ENCODE results near the gene COLEC11.
"Not testable (repeated sequence)": the region's sequence is repeated elsewhere in the genome, so short reads cannot be mapped to it uniquely, and the experiment has no call there.

The COLEC11 gene

DNA sequence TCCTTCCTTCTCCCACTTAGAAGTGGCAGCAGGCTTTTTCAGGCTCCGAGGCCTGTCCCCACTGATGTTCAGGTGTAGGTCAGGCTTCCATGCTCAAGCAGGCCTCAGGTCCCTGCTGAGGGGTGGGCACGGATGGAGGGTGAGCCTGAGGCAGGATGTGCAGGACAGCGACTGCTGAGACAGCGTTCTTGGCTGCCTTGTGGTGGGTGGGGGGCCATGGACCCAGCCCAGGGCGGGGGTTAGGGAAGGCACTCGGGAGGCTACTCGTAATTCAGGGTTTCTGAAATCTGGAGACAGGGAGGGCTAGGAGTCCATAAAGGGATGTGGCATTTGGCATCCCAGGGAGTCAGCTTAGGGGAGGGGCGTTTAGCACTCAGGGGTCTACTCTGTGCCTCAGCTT lies 30.3 kb downstream of the COLEC11 start:
- DNase-seq (ENCODE audit: low spot score), result no peak

DNA sequence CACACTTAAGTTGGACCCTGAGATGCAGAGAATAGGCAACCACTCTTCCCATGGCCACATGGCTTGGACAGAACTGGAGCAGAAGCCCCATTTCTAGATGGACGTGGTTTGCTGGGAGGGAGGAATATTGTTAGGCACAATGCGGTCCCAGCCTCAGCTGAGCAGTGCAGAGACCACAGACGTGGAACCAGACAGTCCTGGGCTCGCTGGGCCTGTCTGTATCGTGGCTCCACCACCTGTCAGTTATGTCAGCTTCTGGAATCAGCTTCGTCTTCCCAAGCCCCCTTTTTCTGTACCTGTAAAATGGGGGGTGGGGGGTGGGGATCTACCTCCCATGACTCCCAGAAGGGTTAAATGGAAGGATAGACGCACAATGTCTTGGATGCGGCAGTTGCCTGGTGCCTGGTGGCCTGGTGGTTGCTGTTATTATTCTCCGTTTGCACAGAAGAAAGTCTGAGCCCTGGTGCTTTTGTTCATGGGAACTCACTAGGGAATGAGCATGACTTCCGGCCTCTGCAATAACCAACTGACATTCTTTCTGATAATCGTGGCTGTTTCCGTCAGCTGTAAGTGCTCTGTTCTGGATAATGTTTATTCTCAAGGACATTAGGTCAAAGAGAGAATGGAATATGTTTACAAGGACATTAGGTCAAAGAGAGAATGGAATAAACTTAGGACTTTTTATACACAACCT lies 31.4 kb downstream of the COLEC11 start:
- no peak for DNase-seq (ENCODE audit: low spot score)

DNA sequence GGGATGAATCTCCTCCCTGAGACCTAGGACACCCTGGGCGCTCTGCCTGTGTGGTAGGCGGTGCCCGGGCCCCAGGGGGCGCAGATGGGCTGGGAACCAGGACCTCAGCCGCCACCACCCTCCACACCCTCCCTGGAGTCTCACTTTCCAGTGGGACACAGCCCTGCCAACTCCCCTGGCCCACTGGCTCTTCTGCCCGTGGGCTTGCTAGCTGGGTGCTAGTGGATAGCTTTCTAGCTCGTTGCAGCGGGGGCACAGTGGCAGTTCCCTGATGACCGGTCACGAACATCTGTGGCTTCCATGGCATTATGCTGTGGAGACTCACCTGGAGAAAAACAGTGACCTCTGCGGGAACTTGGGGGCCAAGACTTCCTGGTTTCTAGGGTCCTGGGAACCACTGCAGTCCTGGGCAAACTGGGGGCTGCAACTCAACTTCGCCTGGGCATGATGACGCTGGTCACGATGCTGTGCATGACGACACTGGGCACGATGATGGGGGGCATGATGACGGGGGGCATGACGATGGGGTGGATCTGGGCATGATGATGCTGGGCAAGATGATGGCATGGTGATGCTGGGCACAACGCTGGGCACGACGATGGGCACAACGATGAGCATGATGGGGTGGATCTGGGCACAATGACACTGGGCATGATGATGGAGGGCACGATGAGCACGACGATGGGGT lies 32.0 kb downstream of the COLEC11 start:
- no peak for DNase-seq (ENCODE audit: low spot score)

DNA sequence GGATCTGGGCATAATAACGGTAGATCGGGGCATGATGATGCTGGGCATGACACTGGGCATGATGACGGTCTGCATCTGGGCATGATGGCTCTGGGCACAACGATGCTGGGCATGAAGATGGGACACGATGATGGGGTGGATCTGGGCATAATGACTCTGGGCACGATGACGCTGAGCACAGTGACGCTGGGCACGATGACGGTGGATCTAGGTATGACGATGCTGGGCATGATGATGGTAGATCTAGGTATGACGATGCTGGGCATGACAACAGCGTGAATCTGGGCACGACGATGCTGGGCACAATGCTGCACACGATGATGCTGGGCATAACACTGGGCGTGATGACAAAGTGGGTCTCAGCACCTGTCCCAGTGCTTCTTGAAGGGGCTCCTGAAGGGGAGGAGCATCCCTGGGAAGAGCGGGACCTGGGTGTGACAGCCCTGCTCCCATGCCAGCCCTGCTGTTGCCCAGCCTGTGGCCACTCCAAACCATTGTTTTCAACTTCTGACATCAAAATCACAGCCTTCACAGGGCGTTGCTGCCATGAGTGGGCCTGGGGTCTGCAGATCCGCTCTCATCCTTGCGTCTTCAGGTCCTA lies 32.7 kb downstream of the COLEC11 start:
- DNase-seq (ENCODE audit: low spot score), result no peak

DNA sequence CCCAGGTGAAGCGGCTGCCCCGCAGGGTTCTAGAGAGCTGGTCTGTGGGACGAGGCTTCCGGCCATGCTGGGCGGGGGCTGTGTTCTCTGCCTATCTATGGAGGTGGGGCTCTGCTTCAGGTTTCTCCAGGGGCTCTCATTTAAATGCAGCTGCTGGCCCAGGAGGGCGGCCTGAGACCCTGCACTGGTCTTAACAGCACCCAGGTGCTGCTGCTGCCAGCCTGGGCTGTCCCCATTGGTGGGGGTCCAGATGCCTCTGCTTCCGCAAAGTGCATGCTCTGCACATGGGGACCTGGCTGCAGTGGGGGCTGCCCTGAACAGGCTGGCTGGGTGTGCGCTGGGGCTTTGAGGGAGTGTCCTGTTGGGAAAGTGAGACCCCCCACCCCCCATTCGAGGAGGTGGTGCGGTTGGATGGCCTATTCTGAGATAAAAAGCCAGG lies 33.3 kb downstream of the COLEC11 start:
- no peak for DNase-seq (ENCODE audit: low spot score)

DNA sequence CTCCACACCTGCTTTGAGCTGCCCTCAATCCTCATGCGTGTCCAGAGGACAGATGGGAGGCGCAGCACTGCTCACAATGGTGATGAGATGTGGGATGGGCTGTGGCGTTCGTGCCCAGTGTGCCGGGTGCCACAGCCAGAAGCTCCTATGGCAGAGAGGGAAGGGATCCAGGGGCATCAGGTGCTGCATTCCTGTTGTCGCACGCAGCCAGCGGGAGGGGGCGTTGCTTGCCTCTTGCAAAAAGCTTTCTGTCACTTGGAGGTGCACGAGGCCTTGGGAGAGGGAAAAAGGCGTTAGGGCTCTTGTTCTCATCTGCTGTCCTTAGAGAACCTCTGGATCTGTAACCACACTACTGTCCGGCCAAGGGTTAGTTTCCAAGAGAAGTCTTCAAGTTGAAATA lies 33.9 kb downstream of the COLEC11 start:
- no peak for DNase-seq (ENCODE audit: low spot score)

DNA sequence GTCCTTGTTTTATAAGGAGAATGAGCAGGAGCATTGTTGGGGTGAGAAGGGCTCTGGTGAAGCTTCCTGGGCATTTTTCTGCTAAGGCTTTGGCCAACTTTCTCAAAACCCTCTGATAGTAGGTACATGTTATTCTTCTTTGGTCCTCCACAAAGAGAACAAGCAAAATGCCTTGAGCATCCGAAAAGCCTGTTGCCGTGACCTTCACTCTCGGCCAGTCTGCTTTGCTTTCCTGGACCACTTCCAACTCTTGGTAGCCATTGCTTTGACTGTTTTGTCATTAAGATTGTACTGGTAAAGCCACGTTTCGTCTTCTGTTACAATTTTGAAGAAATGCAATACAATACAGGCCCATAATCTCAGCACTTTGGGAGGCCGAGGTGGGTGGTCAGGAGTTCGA lies 35.7 kb downstream of the COLEC11 start:
- DNase-seq (ENCODE audit: low spot score), result no peak

DNA sequence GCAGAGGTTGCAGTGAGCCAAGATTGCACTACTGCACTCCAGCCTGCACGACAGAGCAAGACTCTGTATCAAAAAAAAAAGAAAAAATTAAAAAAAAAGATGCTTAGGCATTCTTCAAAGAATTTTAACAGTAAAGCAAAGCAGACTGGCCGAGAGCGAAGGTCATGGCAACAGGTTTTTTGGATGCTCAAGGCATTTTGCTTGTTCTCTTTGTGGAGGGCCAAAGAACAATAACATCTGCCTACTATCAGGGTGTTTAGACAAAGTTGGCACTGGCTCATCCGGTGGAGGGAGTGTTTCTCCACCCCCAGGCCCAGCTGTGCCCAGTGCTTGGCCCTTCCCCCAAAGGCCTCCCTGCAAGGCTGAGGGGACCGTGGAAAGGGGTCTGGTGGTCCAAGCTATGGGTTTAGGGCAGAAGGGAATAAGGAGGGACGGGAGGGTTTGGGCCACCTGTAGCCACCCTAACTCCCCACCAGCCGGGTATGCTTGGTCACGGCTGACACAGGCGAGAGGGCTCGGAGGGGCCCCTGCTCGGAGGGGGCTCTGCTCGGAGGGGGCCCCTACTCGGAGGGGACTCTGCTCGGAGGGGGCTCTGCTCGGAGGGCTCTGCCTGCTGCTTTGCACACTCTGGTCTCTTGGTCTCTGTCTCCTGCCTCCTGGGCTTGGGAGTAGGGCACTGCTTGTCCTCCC lies 36.4 kb downstream of the COLEC11 start:
- no peak for DNase-seq (ENCODE audit: low spot score)

DNA sequence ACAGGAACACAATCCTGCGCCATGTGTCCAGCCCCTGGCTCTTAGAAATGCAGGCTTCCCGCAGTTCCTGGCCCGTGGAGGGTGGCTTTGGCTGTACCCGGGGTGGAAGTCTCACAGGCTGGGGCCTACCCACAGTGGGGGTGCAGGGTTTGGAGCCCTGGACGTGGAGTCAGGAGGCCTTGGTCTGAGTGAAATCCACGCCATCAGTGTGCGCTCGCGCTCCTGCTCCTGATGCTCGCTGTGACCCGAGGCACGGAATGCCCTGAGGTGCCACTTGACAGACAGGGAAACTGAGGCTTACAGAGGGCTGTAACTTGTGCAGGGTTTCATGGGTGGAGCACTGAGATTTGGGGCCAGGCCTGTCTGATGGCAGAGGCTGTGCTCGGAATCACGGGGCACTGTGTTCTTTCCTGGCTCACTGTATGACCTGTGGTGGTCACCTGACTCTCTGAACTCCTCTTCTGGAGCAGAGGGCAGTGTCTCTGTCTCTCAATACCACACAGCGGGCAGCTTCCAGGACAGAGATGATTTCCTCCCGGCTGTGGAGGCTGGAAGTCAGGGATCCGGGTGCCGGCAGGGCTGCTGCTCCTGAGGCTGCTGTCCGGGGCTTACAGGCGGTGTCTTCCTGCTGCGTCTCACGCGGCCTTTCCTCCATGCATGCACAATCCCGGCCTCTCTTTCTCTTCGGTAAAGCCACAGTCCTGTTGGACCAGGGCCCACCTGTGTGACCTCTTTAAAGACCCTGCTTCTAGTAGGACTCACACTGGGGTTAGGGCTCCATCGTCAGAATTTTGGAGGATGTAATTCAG lies 37.1 kb downstream of the COLEC11 start:
- DNase-seq (ENCODE audit: low spot score), result no peak

DNA sequence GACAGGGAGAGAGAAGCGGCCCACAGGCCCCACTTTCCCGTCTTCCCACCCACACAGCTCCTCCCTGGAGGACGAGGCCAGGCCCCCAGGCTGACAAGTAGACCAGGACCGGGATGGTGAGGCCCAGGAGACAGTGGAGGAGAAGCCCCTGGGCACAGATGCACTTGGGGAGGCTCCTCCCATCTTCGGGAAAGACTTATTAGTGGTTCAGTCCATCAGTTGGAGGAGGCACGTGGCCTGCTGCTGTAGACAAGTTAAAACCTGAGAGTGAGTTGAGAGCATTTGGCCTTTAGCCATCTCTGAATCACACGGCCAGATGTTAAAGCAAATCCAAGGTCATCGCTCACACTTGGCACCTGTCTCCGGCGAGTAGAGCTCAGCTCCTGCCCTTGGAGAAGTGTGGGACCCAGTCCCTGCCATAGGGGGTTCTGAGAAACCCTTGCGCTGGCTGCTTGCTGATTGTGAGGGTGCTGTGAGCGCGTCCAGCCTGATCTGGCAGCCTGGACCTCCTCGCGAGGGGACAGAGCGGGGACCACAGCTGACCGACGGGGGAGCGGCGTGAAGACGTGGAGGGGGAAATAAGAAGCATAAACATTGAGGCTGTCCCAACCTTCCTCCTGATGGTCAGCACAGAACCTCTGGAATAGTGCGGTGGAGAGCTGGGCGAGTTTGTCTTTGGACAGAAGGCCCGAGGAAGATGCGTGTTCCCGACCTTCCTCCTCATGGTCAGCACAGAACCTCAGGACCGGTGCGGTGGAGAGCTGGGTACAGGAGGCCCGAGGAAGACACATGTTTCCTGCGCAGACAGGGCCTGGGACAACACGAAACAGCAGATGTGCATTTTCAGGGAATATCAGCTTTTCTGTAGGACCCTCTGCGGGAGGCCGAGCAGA lies 38.4 kb downstream of the COLEC11 start:
- no peak for DNase-seq (ENCODE audit: low spot score)

DNA sequence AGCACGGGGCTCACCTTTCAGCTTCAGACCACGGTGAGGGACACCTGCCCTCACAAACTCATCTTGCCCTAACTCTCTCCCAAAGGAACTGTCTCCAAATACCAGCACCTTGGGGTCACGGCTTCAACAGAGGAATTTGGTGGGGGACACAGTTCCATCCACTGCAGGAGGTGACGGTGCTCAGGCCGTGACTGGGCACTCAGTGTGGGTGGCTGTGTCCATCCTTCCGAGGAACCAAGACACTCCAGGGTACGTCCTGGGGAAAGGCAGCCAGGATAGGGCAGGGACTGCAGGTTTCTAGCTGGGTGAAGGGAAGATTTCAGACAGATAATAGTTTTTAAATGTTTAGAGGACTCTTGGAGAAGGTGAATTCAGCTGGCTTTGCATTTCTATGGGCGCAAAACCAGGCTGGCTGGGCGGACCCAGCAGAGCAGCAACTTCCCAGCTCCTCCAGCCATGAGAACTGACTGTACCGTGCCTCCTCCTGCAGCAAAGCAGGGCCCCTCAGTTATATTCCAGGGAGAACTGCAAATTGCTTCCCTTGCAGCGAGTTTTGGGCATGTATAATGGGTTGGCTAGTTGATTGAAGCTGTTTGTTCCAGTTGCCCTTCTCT lies 39.2 kb downstream of the COLEC11 start:
- no peak for DNase-seq (ENCODE audit: low spot score)

DNA sequence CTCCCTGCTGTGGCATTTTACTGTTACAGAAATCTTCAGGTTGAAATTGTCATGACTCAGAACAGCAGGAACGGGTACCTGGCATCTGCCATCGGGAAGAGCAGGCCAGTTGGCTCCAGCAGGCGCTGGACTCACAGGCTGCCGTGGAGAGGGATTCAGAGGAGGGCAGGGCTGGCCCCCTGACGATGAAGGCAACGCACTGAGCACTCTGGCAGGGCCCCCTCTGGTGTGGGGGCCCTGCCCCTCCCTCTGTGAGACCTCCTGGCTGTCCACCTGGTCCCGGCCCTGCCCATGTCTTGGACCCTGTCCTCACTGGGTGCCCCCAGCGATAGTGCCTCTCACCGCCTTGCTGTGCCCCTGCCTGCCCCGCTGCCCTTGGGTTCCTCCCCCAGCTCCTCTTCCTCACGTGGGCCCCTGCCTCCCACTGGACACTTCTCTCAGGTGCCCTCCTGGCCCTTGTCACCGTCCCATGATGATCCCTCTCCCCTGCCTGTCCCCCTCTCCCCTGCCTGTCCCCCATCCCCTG lies 39.7 kb downstream of the COLEC11 start:
- no peak for DNase-seq (ENCODE audit: low spot score)

DNA sequence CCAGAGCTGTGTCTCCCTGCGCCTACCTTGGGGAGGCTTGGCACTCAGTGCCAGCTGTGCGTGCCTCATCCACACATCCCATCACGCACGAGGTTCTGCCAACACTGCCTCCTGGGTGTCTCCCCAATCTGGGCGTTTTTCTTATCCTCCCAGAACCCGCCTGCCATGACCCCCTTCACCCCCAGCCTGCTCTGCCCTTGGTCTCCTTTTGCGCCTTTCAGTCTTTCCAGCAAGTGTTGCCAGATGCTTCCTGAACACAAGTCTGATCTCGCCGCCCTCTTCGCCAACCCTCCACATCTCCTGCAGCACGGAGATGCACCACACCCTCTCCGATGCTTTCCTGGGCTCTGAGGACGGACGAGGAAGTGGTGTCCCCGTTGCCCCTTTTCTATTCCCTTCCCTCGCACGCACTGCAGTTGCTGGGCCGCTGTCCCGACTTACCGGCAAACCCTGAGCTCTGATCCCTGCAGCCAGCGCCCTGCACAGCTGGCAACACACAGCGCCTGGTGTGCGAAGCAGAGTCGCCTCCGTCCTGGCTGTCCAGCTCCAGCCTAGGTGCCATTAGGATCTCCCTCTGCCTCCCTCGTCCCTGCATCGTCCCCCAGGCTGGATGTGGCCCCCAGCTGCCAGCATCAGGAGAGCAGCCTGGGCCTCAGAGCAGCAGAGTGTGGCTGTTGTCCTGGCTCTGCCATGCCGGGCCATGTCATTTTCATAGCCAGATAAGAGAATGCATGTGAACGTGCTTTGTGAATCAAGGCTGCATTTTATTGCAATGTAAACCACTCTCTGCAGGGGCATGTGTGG lies 40.5 kb downstream of the COLEC11 start:
- DNase-seq (ENCODE audit: low spot score), result no peak

DNA sequence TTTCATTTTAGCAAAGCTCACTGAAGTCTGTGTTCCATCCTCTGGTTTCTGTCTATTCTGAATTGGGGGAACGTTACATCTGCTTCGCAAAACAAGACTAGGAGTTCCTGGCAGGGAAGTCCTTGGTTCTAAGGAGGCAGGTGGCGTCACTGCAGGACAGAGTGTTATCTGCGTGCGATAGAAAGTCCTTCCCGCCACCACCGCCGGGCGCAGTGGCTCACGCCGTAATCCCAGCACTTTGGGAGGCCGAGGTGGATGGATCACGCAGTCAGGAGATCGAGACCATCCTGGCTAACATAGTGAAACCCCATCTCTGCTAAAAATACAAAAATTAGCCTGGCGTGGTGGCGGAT lies 41.0 kb downstream of the COLEC11 start:
- not testable (repeated sequence) for DNase-seq (ENCODE audit: low spot score)

DNA sequence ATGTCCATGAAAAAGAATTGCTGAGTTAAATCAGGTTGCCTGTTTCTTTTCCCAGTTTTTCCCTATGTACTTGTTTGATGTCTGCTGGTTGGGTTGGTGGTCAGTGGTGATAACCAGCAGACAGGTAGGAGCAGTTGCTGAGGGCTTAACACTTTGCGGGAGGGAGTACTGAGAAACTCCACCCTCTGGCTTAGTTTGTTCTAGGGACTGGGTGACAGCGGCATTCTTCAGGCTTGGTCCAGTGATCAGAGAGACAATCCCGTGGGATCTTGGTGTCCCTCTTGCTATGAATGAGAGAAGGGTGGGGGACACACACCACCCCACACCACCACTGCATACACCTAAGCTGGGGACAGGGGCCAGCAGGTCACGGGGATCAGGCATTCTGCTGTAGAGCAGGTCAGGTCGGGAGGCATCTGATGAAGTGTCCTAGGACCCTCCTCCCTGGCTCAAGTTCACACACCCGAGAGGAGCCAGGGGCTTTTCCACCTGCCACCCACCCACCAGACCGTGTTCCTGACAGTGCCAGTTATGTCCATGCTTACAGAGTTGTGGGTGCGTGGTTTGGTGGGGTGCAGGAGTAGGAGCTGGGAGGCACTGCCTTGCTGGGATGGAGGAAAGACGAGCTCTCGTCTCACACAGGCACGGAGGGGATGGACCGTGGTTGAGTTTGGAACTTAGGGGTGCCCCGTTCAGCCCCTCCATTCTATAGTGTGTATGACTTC lies 41.8 kb downstream of the COLEC11 start:
- DNase-seq (ENCODE audit: low spot score), result no peak

DNA sequence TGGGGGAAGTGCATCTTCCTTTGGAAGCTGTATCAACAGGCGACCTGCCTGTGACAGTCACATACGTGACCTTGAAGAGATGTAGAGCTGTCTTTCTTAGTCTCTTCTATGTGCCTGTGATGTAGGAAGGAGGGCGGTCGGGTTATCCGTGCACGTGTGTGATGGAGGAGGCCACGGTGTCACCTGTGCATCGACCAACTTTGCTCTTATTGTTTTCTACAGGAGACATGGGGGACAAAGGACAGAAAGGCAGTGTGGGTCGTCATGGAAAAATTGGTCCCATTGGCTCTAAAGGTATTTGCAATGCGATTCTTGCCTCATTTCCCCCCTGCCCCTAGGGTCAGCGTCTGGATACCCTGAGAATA lies 42.4 kb downstream of the COLEC11 start:
- DNase-seq (ENCODE audit: low spot score), result no peak

DNA sequence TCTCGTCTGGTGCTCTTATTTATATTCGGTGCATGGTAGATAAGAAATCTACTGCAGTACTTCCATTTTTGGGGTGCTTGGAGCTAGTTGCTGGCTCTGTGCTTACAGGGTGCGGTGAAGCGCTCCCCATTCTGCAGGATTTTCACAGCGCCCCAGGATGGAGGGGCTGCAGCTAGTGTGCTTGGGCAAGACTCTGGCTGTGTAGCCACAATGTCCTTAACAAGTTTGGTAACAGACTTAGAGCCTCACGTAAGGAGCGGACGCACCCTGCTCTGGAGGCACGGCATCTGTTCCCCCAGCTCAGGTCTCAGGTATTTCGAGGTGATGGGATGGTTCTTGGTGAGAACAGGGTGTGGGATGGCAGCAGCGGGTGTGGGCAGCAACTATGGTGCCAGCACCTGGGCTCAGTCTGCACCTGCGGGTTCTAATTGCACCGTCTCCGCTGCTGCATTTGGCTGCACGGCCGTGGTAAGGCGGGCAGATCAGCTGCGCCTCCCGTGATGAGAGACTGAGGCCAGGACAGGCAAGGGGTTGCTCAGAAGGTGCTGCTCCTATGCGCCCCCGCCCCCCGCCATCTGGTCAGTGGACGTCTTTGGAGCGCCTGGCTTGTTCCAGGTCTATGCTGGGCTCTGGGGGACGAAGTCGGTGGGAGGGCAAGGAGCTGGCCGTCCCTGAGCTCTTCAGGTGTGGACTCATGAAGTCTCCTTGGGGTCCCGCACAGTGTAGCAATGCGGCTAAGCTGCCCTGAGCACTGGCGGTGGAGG lies 43.0 kb downstream of the COLEC11 start:
- DNase-seq (ENCODE audit: low spot score), result no peak

DNA sequence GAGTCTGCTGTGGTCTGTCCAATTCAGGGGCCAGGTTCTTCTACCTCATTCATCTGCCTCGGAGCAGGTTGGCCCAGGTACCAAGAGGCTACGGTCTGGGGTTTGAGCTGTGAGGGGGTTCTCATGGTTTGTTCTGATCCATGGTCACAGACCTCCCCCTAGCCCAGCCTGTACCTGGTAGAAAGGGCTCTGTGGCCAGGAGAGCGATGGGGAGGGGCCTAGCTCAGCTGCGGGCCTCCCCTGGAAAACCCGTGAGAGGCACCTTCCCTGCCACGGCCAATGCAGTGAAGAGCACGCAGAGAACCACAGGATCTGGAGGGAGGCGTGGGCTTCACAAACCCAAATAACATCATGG lies 43.5 kb downstream of the COLEC11 start:
- DNase-seq (ENCODE audit: low spot score), result no peak

All from pons (tissue), 1 donor.